GM18505 (cell line): ENCODE data around the gene KIFC1.

ENCODE experiments used
- ATAC-seq: cut with Tn5 transposase; IDR thresholded peaks from one replicate; pipeline ENCODE4 v1.9.1; 2021; ENCODE audit not compliant: unreplicated experiment
- POLR2A ChIP-seq: IDR thresholded peaks from 4 replicates; pipeline ENCODE4 v1.6.1; 2011; ENCODE audit warnings: borderline replicate concordance; ENCODE audit not compliant: insufficient read depth, insufficient read length; ENCODE audit errors: extremely low read depth

The KIFC1 gene

GRCh38 chr6:33420491-33421343 lies 29.1 kb downstream of the KIFC1 start:
- ATAC-seq = no peak
- no peak for TF ChIP-seq POLR2A

GRCh38 chr6:33421344-33421643 lies 29.7 kb downstream of the KIFC1 start:
- TF ChIP-seq POLR2A = no peak
- ATAC-seq = no peak

- no peak for ATAC-seq
- TF ChIP-seq POLR2A = no peak
These were observed 32.2 kb downstream of the KIFC1 start for GRCh38 chr6:33423777-33424176.

- TF ChIP-seq POLR2A = no peak
- ATAC-seq = no peak
These were observed 33.4 kb downstream of the KIFC1 start for GRCh38 chr6:33424855-33425667.

- peak; percentile 71 for TF ChIP-seq POLR2A
- ATAC-seq = no peak
These were observed 34.3 kb downstream of the KIFC1 start for GRCh38 chr6:33425668-33426577.

GRCh38 chr6:33426590-33427511 lies 35.2 kb downstream of the KIFC1 start:
- no peak for ATAC-seq
- no peak for TF ChIP-seq POLR2A

- ATAC-seq = no peak
- TF ChIP-seq POLR2A = no peak
These were observed 36.1 kb downstream of the KIFC1 start for GRCh38 chr6:33427585-33428223.

GRCh38 chr6:33428224-33428965 lies 36.8 kb downstream of the KIFC1 start:
- no peak for TF ChIP-seq POLR2A
- ATAC-seq = no peak

- no peak for ATAC-seq
- TF ChIP-seq POLR2A = no peak
These were observed 37.5 kb downstream of the KIFC1 start for GRCh38 chr6:33428966-33429749.

- ATAC-seq = no peak
- TF ChIP-seq POLR2A = no peak
These were observed 38.1 kb downstream of the KIFC1 start for GRCh38 chr6:33429750-33430052.

GRCh38 chr6:33430334-33430733 lies 38.7 kb downstream of the KIFC1 start:
- TF ChIP-seq POLR2A = no peak
- ATAC-seq = no peak
